DMS 273 (cell line): Measurements from ENCODE around the gene FAM234B.
A peak's percentile ranks its signal among the peaks of the same experiment; 100 is the strongest.

Source experiments
- DNase-seq: peaks from one replicate; lab custom pipeline; 2025; ENCODE audit not compliant: unreplicated experiment; lab: John Stamatoyannopoulos, UW

Gene FAM234B

GRCh38 chr12:13090054-13090453 is 45.9 kb downstream of the FAM234B start:
- no peak for DNase-seq

GRCh38 chr12:13091832-13092231 is 47.7 kb downstream of the FAM234B start:
- no peak for DNase-seq

GRCh38 chr12:13093191-13093847 is 49.1 kb downstream of the FAM234B start:
- DNase-seq = peak; percentile 22

- DNase-seq = peak; percentile 51
Measured at GRCh38 chr12:13093848-13094220, 49.7 kb downstream of the FAM234B start.

- DNase-seq = no peak
Measured at GRCh38 chr12:13094367-13094766, 50.2 kb downstream of the FAM234B start.

- DNase-seq = peak; percentile 41
Measured at GRCh38 chr12:13095266-13095995, 51.2 kb downstream of the FAM234B start.

GRCh38 chr12:13097491-13098011 is 53.4 kb downstream of the FAM234B start:
- DNase-seq = no peak

- no peak for DNase-seq
Measured at GRCh38 chr12:13099066-13099843, 55.1 kb downstream of the FAM234B start.

- DNase-seq = peak; percentile 41
Measured at GRCh38 chr12:13099844-13100604, 55.8 kb downstream of the FAM234B start.

GRCh38 chr12:13100605-13100881 is 56.4 kb downstream of the FAM234B start:
- DNase-seq = no peak

GRCh38 chr12:13100882-13101769 is 56.9 kb downstream of the FAM234B start:
- DNase-seq = peak; percentile 90

GRCh38 chr12:13101821-13102375 is 57.7 kb downstream of the FAM234B start:
- peak; percentile 13 for DNase-seq

- DNase-seq = no peak
Measured at GRCh38 chr12:13102461-13103195, 58.4 kb downstream of the FAM234B start.

GRCh38 chr12:13103391-13104033 is 59.3 kb downstream of the FAM234B start, which contains the start of gene GSG1:
Gene GSG1, minus strand, starts transcription at chr12:13103667. Its CDS starts 155 bp downstream, at chr12:13103512.
- DNase-seq = no peak

- DNase-seq = no peak
Measured at GRCh38 chr12:13104409-13104808, 60.2 kb downstream of the FAM234B start.

GRCh38 chr12:13105781-13106180 is 61.6 kb downstream of the FAM234B start:
- no peak for DNase-seq

GRCh38 chr12:13106666-13107065 is 62.5 kb downstream of the FAM234B start:
- no peak for DNase-seq

GRCh38 chr12:13112968-13113367 is 68.8 kb downstream of the FAM234B start:
- no peak for DNase-seq
